T-helper 2 cell treated with Interferon-gamma antibody and Interleukin-4, amounts not matched to agents 5 μg/mL and 100 μg/mL, for 36 hours (primary cell): Measurements from ENCODE around the gene SIDT2.
A peak's percentile ranks its signal among the peaks of the same experiment; 100 is the strongest.

Source experiments
- DNase-seq: peaks from one replicate; pipeline ENCODE4 v3.0.0; 2021; ENCODE audit warnings: low spot score
- H3K27ac Mint-ChIP-seq: one replicate; pipeline ENCODE4 v1.8.0; 2021; ENCODE audit warnings: mild to moderate bottlenecking, mixed read lengths
- H3K27me3 Mint-ChIP-seq: one replicate; pipeline ENCODE4 v1.8.0; 2021; ENCODE audit warnings: low read depth, mixed read lengths
- H3K36me3 Mint-ChIP-seq: one replicate; pipeline ENCODE4 v1.8.0; 2021; ENCODE audit warnings: low read depth, mixed read lengths
- H3K4me1 Mint-ChIP-seq: one replicate; pipeline ENCODE4 v1.8.0; 2021; ENCODE audit warnings: low read depth, mixed read lengths
- H3K4me3 Mint-ChIP-seq: one replicate; pipeline ENCODE4 v1.8.0; 2022; ENCODE audit warnings: mild to moderate bottlenecking, moderate library complexity, mixed read lengths
- H3K9me3 Mint-ChIP-seq: one replicate; pipeline ENCODE4 v1.8.0; 2021; ENCODE audit warnings: mixed read lengths

Gene SIDT2

DNA sequence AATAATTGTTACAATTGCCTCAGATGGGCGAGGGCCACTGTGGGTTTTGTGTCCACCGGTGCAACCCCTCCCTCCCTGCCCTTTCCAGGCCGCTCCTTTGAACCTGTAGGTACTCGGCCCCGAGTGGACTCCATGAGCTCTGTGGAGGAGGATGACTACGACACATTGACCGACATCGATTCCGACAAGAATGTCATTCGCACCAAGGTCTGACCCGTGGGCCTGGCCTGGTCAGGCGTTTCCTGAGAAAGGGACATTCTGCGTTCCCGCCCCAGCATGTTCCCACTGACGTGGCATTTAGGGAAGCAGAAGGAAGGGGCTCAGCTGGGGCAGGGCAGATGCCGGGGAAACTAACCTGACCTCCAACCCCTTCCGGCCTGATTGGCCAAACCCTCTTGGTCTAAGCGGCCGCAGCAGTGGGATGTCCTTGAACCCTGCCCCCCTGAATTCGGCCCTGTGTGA lies 10.1 kb downstream of the SIDT2 start:
- H3K36me3 Mint-ChIP-seq: peaks cover 13% of the 10 kb centered on the region
- no peak for DNase-seq
- no peaks in the 10 kb centered on the region for H3K4me1 Mint-ChIP-seq
- no peak overlapping the region for H3K4me3 Mint-ChIP-seq
- no peaks in the 10 kb centered on the region for H3K27me3 Mint-ChIP-seq
- H3K27ac Mint-ChIP-seq: no peak overlapping the region
- H3K9me3 Mint-ChIP-seq: no peaks in the 10 kb centered on the region

DNA sequence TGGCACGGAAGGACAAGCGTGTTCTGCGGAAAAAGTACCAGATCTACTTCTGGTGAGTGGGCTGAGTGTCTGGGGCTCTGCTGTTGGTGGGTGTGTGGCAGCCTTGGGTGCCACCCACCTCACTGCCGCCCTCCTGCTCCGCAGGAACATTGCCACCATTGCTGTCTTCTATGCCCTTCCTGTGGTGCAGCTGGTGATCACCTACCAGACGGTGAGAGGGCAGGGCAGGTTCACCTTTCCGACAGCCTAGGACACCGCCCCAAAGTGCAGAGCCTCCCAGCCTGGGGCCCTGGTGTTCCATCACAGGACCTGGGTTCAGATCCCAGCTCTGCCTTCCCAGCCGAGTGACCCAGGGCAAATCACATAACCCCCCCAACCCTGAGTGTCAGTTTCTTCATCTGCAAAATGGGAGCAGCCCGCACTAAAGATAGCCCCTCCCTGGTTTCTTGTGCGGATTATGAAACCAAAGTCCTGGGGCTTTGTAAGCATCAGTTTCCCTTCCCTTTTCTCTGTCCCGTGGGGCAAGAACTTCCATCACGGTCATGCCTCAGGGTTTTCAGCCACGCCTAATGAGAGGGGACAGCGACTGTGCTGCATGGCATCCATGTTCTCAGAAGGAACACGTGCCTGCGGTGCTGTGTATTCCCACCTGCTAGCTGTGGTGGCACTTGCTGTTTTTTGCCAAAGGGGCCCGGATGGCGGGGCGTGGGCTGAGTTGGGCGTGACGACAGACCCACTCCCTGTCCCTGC lies 10.8 kb downstream of the SIDT2 start:
- H3K4me1 Mint-ChIP-seq: no peaks in the 10 kb centered on the region
- peaks cover 13% of the 10 kb centered on the region for H3K36me3 Mint-ChIP-seq
- H3K4me3 Mint-ChIP-seq: no peak overlapping the region
- no peaks in the 10 kb centered on the region for H3K27me3 Mint-ChIP-seq
- no peak for DNase-seq
- H3K27ac Mint-ChIP-seq: no peak overlapping the region
- H3K9me3 Mint-ChIP-seq: no peaks in the 10 kb centered on the region

DNA sequence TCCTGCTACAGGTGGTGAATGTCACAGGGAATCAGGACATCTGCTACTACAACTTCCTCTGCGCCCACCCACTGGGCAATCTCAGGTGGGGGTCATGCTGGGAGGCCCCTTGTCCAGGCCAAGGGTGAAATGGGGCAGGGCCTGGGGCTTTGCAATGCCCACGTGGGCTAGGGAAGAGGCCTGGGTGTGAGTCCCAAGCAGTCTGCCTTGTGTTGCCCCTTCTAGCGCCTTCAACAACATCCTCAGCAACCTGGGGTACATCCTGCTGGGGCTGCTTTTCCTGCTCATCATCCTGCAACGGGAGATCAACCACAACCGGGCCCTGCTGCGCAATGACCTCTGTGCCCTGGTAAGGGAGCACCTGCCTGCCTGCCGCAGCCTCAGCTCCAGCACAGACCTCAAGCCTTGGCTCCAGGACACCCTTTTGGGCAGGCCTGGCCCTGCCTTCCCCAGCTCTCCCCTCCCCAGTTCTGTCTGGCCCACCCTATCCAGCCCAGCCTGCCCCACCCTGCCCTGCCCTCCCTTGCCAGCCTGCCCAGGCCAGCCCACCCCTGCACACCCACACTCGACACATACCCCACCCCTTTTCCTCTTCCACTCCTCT lies 11.5 kb downstream of the SIDT2 start:
- DNase-seq: no peak
- Mint-ChIP-seq H3K9me3 (no peaks in the 10 kb centered on the region), H3K4me1 (no peaks in the 10 kb centered on the region), H3K36me3 (peaks cover 13% of the 10 kb centered on the region), H3K27ac (no peak overlapping the region), H3K4me3 (no peak overlapping the region), H3K27me3 (no peaks in the 10 kb centered on the region)

DNA sequence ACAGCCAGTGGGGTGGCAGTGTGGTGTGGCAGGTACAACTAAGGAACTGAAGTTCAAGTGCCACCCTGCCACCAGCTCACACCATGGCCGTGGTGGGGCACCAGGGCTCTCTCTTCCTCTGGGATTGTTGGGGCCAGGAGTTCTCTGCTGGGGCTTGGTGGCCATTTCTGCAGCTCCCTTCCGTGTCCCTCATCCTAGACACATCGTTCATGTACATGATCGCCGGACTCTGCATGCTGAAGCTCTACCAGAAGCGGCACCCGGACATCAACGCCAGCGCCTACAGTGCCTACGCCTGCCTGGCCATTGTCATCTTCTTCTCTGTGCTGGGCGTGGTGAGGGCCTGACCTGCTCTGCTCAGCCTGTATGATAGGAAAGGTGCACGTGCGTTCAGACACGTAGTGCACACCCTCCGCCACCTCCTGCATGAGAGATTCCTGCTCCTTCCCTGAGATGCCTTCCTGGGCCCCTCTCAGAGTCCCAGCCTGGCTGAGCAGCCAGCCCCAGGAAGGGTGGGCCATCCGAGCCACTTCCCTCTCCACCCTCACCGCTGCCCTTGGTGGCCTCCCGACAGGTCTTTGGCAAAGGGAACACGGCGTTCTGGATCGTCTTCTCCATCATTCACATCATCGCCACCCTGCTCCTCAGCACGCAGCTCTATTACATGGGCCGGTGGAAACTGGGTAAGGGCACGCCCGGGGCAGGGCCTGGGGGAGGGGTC lies 13.3 kb downstream of the SIDT2 start:
- Mint-ChIP-seq H3K27ac (no peak overlapping the region), H3K27me3 (no peaks in the 10 kb centered on the region), H3K9me3 (no peaks in the 10 kb centered on the region), H3K4me3 (no peak overlapping the region), H3K36me3 (peaks cover 11% of the 10 kb centered on the region), H3K4me1 (no peaks in the 10 kb centered on the region)
- no peak for DNase-seq

DNA sequence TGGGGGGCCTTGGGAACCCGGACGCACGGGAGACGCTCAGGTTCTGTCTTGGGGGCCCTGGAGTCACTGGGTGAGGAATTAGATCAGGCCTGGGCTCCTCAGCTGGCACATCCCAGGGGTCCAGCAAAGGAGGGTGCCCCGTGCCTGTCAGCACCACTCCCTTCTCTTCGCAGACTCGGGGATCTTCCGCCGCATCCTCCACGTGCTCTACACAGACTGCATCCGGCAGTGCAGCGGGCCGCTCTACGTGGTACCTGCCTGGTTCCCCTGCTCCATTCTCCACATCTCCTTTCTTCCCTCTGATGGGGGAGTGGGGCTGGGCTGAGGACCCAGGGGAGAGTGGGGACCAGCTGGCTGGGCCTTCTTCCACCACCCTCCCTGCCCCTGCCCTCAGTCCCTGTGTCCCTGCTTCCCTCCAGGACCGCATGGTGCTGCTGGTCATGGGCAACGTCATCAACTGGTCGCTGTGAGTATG lies 13.9 kb downstream of the SIDT2 start:
- Mint-ChIP-seq H3K27ac (no peak overlapping the region), H3K4me1 (no peaks in the 10 kb centered on the region), H3K4me3 (no peak overlapping the region), H3K27me3 (no peaks in the 10 kb centered on the region), H3K36me3 (peaks cover 11% of the 10 kb centered on the region), H3K9me3 (no peaks in the 10 kb centered on the region)
- DNase-seq: no peak

DNA sequence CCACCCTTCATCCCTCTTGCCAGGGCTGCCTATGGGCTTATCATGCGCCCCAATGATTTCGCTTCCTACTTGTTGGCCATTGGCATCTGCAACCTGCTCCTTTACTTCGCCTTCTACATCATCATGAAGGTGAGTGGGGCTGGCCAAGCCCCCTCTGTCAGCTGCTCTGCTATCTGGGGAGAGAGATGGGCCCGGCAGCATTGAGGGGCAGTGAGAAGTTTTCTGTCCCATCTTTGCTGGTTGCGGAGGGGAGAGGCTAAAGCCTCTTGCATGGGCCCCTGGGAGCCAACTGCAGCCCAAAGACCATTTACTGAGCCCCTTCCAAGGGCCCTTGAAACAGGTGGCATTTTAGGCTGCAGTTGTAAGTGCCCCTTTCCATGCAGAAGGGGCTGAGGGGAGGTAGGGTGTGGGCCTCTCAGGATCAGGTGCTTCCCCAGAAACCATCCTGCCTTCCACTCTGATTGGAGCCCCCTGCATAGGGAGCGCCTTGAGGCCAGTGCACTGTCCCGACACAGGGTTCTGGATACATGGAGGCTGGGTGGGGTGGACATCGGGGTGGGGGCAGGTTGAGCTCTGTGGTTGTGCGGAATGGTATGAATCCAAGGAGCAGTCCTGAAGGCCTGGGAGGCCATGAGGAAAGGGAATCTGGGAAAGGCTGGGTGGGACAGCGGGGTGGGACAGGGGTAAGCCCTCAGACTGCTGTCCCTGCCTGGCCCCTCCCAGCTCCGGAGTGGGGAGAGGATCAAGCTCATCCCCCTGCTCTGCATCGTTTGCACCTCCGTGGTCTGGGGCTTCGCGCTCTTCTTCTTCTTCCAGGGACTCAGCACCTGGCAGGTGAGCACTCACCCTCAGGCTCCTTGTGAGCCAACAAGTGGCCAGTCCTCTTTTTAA lies 14.8 kb downstream of the SIDT2 start:
- peaks cover 11% of the 10 kb centered on the region for H3K36me3 Mint-ChIP-seq
- no peak overlapping the region for H3K27ac Mint-ChIP-seq
- no peaks in the 10 kb centered on the region for H3K27me3 Mint-ChIP-seq
- H3K4me3 Mint-ChIP-seq: no peak overlapping the region
- no peaks in the 10 kb centered on the region for H3K4me1 Mint-ChIP-seq
- H3K9me3 Mint-ChIP-seq: no peaks in the 10 kb centered on the region
- no peak for DNase-seq

DNA sequence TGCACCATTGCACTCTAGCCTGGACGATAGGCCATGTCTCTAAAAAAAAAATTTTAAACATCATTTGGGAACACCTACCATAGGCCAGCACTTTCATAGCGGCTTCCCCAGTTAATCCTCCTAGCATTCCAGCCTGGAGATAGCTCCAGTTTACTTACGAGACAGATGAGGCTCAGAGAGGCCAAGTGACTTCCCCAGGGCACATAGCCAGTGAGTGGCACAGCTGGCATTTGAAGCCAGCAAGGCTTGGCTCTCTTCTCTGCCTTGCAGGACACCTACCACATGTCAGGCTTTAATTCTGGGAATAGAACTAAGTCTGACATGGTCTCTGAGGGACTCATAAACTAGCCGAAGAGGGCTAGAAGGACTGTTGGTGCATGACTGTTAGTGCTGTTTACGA lies 15.7 kb downstream of the SIDT2 start:
- H3K9me3 Mint-ChIP-seq: no peaks in the 10 kb centered on the region
- H3K4me3 Mint-ChIP-seq: no peak overlapping the region
- H3K36me3 Mint-ChIP-seq: peaks cover 7% of the 10 kb centered on the region
- no peaks in the 10 kb centered on the region for H3K4me1 Mint-ChIP-seq
- no peak overlapping the region for H3K27ac Mint-ChIP-seq
- DNase-seq: no peak
- no peaks in the 10 kb centered on the region for H3K27me3 Mint-ChIP-seq

DNA sequence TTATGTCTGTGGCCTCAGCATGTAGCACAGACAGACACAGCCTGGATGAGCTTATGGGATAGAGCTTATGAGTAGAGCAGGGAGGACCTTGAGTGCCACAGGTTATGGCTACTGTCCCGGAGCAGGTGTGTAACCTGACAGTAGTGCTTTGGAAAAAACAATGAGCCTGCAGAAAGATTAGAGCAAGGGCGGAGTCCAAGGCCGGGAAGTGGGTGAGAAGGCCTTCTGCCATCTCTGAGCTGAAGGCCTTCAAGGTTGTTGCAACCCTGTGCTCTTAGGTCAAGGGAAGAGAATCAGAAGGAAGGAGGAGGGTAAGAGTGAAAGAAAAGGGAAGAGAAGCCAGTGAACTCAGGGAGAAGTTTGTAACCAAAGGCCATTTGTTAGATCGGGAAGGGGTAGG lies 16.7 kb downstream of the SIDT2 start:
- peaks cover 6% of the 10 kb centered on the region for H3K36me3 Mint-ChIP-seq
- peak overlapping the region; percentile 24 for H3K27ac Mint-ChIP-seq
- no peak for DNase-seq
- no peaks in the 10 kb centered on the region for H3K4me1 Mint-ChIP-seq
- H3K9me3 Mint-ChIP-seq: no peaks in the 10 kb centered on the region
- H3K27me3 Mint-ChIP-seq: no peaks in the 10 kb centered on the region
- H3K4me3 Mint-ChIP-seq: no peak overlapping the region

DNA sequence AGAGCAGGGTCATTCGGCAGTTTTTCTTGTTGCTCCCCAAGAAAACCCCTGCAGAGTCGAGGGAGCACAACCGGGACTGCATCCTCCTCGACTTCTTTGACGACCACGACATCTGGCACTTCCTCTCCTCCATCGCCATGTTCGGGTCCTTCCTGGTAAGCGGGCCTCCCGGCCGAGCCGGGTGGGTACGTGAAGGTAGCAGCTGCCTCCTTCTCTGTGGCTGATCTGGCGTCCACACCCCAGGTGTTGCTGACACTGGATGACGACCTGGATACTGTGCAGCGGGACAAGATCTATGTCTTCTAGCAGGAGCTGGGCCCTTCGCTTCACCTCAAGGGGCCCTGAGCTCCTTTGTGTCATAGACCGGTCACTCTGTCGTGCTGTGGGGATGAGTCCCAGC lies 17.2 kb downstream of the SIDT2 start:
- Mint-ChIP-seq H3K27me3 (no peaks in the 10 kb centered on the region), H3K4me3 (no peak overlapping the region), H3K27ac (no peak overlapping the region), H3K4me1 (no peaks in the 10 kb centered on the region), H3K9me3 (no peaks in the 10 kb centered on the region), H3K36me3 (peaks cover 6% of the 10 kb centered on the region)
- no peak for DNase-seq

DNA sequence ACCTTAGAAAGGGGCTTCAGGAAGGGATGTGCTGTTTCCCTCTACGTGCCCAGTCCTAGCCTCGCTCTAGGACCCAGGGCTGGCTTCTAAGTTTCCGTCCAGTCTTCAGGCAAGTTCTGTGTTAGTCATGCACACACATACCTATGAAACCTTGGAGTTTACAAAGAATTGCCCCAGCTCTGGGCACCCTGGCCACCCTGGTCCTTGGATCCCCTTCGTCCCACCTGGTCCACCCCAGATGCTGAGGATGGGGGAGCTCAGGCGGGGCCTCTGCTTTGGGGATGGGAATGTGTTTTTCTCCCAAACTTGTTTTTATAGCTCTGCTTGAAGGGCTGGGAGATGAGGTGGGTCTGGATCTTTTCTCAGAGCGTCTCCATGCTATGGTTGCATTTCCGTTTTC lies 18.5 kb downstream of the SIDT2 start:
- H3K9me3 Mint-ChIP-seq: no peaks in the 10 kb centered on the region
- no peak for DNase-seq
- no peak overlapping the region for H3K4me3 Mint-ChIP-seq
- H3K4me1 Mint-ChIP-seq: no peaks in the 10 kb centered on the region
- no peak overlapping the region for H3K27ac Mint-ChIP-seq
- peaks cover 4% of the 10 kb centered on the region for H3K36me3 Mint-ChIP-seq
- H3K27me3 Mint-ChIP-seq: no peaks in the 10 kb centered on the region

DNA sequence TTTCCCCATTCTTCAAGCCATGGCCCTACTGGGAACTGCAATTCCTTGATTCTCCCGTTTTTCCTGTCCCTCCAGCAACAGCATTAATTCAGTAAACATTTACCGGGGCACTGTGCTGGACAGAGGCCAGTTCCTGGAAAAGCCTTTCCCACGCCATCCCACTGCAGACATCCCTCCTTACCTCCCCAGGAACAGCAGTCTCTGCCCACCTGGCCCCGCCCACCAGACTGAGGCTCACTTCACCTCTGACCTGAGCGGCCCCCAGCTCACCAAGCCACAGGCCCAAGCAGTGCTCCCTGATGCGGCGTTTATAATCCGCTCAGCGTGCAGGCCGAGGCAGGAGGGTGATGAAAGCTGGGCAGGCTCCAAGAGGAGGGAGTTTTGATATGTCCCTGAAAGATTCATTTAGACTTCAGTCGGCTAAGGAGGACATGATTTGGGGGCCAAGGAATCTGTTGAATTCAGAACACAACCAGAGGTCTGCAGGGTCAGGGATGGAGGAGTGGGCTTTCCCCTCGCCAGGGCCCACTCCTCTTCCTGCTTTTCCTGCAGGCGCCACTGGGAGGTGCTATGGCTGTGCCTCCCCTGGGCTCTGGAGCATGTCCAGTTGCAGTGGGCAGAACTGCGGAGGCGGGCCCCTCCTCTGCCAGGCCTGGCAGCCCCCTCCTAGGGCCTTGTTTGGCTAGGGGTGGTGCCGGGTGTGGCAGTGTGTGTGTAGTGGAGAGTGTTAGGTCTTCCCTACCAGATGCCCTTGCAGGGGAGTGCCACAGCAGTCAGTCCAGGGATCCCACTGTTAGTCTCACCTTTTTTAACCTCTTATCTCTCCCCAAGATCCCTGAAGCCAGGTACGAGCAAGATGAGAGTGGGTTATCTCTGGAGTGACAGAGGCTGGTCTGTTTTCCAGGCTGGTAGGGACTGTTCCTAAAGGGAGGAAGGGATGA lies 19.2 kb downstream of the SIDT2 start:
- Mint-ChIP-seq H3K4me1 (no peaks in the 10 kb centered on the region), H3K27ac (no peak overlapping the region), H3K27me3 (no peaks in the 10 kb centered on the region), H3K9me3 (no peaks in the 10 kb centered on the region), H3K36me3 (peaks cover 4% of the 10 kb centered on the region), H3K4me3 (no peak overlapping the region)
- DNase-seq: no peak

DNA sequence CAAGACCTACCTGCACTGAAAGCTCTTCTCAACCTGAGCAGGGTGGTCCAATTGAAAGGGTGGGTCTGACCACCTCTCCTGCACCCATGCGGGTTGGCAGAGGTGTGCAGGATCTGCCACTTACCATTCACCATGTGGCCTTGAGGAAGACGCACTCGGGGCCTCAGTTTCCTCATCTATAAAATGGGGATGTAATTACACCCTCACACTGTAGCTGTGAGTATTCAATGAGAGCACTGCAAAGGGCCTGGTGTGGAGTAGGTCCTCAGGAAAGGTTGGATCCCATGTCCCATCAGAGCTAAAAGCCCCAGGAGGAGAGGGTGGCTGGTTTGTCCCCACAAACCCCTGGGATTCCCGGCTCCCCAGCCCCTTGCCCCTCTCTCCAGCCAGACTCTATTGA lies 20.1 kb downstream of the SIDT2 start:
- no peaks in the 10 kb centered on the region for H3K4me1 Mint-ChIP-seq
- no peaks in the 10 kb centered on the region for H3K27me3 Mint-ChIP-seq
- H3K36me3 Mint-ChIP-seq: peaks cover 4% of the 10 kb centered on the region
- no peak for DNase-seq
- no peak overlapping the region for H3K4me3 Mint-ChIP-seq
- H3K9me3 Mint-ChIP-seq: no peaks in the 10 kb centered on the region
- no peak overlapping the region for H3K27ac Mint-ChIP-seq
